ENCODE results near the gene PTTG2. TPM values are rescaled to one million over a fixed set of nuclear protein-coding genes. Genes with fewer than 3 reads are reported as not detected.
A peak's percentile ranks its signal among the peaks of the same experiment; 100 is the strongest.

The PTTG2 gene
- total and polyA plus RNA-seq, 2 experiments from 2014 or later, result 1.1 TPM; not detected in 1

- H3K27ac Mint-ChIP-seq, result no peak overlapping the region
These were observed 25.6 kb upstream of the PTTG2 start for GRCh38 chr4:37934609-37935008.

GRCh38 chr4:37935026-37935425 is 25.2 kb upstream of the PTTG2 start:
- H2AFZ ChIP-seq, result no peak overlapping the region
- H3K4me3 Mint-ChIP-seq, result no peak overlapping the region

More at GRCh38 chr4:37934609-37935008, 25.6 kb upstream of the PTTG2 start:
- Mint-ChIP-seq H3K4me1 (peaks cover 2% of the 10 kb centered on the region; the same call in 1 of the 3 replicates), H3K27me3 (ENCODE audit: insufficient read depth, low read depth, poor library complexity) (no peaks in the 10 kb centered on the region), H3K4me3 (no peak overlapping the region), H3K9me3 (peaks cover 3% of the 10 kb centered on the region; the same call in 2 of the 3 replicates), H3K36me3 (ENCODE audit: low read depth) (peaks cover 5% of the 10 kb centered on the region; the same call in 1 of the 3 replicates)
- Histone ChIP-seq H2AFZ (no peak overlapping the region), H3K36me3 (ENCODE audit: insufficient read depth) (no peaks in the 10 kb centered on the region), H3K4me1 (ENCODE audit: insufficient read depth) (no peaks in the 10 kb centered on the region), H4K20me1 (replicated peaks; ENCODE audit: insufficient read depth) (no peaks in the 10 kb centered on the region), H3K79me2 (replicated peaks; ENCODE audit: insufficient read depth) (no peaks in the 10 kb centered on the region), H3F3A (replicated peaks; ENCODE audit: low read depth) (no peaks in the 10 kb centered on the region), H3K4me3 (no peak overlapping the region), H3K4me2 (no peak overlapping the region), H3K27me3 (ENCODE audit: insufficient read depth) (no peaks in the 10 kb centered on the region), H3K27ac (ENCODE audit: low read depth) (no peak overlapping the region), H3K9me2 (ENCODE audit: insufficient read depth) (no peaks in the 10 kb centered on the region)
- ATAC-seq (no peak), DNase-seq (ENCODE audit: low spot score) (no peak)
- no peak for TF ChIP-seq ZNF114 (CRISPR knock-in tag; IDR thresholded peaks at IDR 0.05)
- no peak for TF ChIP-seq EZH2 (IDR thresholded peaks at IDR 0.05; ENCODE audit: low read depth, unreplicated experiment)
- TF ChIP-seq ETS1 (IDR thresholded peaks at IDR 0.05), result no peak
- no peak for TF ChIP-seq STAT1 (IDR thresholded peaks at IDR 0.05; ENCODE audit: unreplicated experiment)
- no peak for TF ChIP-seq EZH2phosphoT487 (IDR thresholded peaks at IDR 0.05; ENCODE audit: unreplicated experiment)

GRCh38 chr4:37936889-37937498 is 23.2 kb upstream of the PTTG2 start:
- H3K4me3 Mint-ChIP-seq, result no peak overlapping the region
- Histone ChIP-seq H3F3A (replicated peaks; ENCODE audit: low read depth) (no peaks in the 10 kb centered on the region), H3K9me2 (ENCODE audit: insufficient read depth) (no peaks in the 10 kb centered on the region), H3K79me2 (replicated peaks; ENCODE audit: insufficient read depth) (no peaks in the 10 kb centered on the region), H3K27ac (ENCODE audit: low read depth) (no peak overlapping the region), H3K36me3 (ENCODE audit: insufficient read depth) (no peaks in the 10 kb centered on the region), H2AFZ (no peak overlapping the region), H3K4me1 (ENCODE audit: insufficient read depth) (no peaks in the 10 kb centered on the region), H3K4me2 (no peak overlapping the region), H3K27me3 (ENCODE audit: insufficient read depth) (no peaks in the 10 kb centered on the region), H3K4me3 (no peak overlapping the region), H4K20me1 (replicated peaks; ENCODE audit: insufficient read depth) (no peaks in the 10 kb centered on the region)
- no peaks in the 10 kb centered on the region for H3K27me3 Mint-ChIP-seq (ENCODE audit: insufficient read depth, low read depth, poor library complexity)
- H3K4me1 Mint-ChIP-seq, result peaks cover 2% of the 10 kb centered on the region; the same call in 1 of the 3 replicates
- no peak for TF ChIP-seq ZNF114 (CRISPR knock-in tag; IDR thresholded peaks at IDR 0.05)
- TF ChIP-seq CTCF (conservative IDR thresholded peaks at IDR 0.05; ENCODE audit: low read depth in 2 of 2), result peak in 1 of 2 experiments; percentile 53; a peak in 3 of 4 replicates
- no peak for TF ChIP-seq EZH2phosphoT487 (IDR thresholded peaks at IDR 0.05; ENCODE audit: unreplicated experiment)
- peaks cover 3% of the 10 kb centered on the region; the same call in 2 of the 3 replicates for H3K9me3 Mint-ChIP-seq
- ATAC-seq (no peak), DNase-seq (ENCODE audit: low spot score) (no peak)
- peaks cover 5% of the 10 kb centered on the region; the same call in 1 of the 3 replicates for H3K36me3 Mint-ChIP-seq (ENCODE audit: low read depth)
- no peak overlapping the region for H3K27ac Mint-ChIP-seq

More at GRCh38 chr4:37935026-37935425, 25.2 kb upstream of the PTTG2 start:
- H3K36me3 Mint-ChIP-seq (ENCODE audit: low read depth), result peaks cover 5% of the 10 kb centered on the region; the same call in 1 of the 3 replicates
- no peaks in the 10 kb centered on the region for H3K9me2 ChIP-seq (ENCODE audit: insufficient read depth)
- no peak for TF ChIP-seq CREB1 (CRISPR knock-in tag; IDR thresholded peaks at IDR 0.05; ENCODE audit: low read depth)
- H3K4me1 ChIP-seq (ENCODE audit: insufficient read depth), result no peaks in the 10 kb centered on the region
- peaks cover 2% of the 10 kb centered on the region; the same call in 1 of the 3 replicates for H3K4me1 Mint-ChIP-seq
- H3K9me3 Mint-ChIP-seq, result peaks cover 3% of the 10 kb centered on the region; the same call in 2 of the 3 replicates
- H3K79me2 ChIP-seq (replicated peaks; ENCODE audit: insufficient read depth), result no peaks in the 10 kb centered on the region
- H3K27ac Mint-ChIP-seq, result no peak overlapping the region
- no peak overlapping the region for H3K27ac ChIP-seq (ENCODE audit: low read depth)
- no peak overlapping the region for H3K4me3 ChIP-seq
- no peaks in the 10 kb centered on the region for H4K20me1 ChIP-seq (replicated peaks; ENCODE audit: insufficient read depth)
- H3K4me2 ChIP-seq, result no peak overlapping the region
- no peaks in the 10 kb centered on the region for H3K27me3 Mint-ChIP-seq (ENCODE audit: insufficient read depth, low read depth, poor library complexity)
- DNase-seq (ENCODE audit: low spot score) (no peak), ATAC-seq (no peak)
- no peaks in the 10 kb centered on the region for H3F3A ChIP-seq (replicated peaks; ENCODE audit: low read depth)
- H3K27me3 ChIP-seq (ENCODE audit: insufficient read depth), result no peaks in the 10 kb centered on the region
- no peaks in the 10 kb centered on the region for H3K36me3 ChIP-seq (ENCODE audit: insufficient read depth)
